ENCODE results near the gene GLB1L3.

- TF ChIP-seq, protein P1, sequence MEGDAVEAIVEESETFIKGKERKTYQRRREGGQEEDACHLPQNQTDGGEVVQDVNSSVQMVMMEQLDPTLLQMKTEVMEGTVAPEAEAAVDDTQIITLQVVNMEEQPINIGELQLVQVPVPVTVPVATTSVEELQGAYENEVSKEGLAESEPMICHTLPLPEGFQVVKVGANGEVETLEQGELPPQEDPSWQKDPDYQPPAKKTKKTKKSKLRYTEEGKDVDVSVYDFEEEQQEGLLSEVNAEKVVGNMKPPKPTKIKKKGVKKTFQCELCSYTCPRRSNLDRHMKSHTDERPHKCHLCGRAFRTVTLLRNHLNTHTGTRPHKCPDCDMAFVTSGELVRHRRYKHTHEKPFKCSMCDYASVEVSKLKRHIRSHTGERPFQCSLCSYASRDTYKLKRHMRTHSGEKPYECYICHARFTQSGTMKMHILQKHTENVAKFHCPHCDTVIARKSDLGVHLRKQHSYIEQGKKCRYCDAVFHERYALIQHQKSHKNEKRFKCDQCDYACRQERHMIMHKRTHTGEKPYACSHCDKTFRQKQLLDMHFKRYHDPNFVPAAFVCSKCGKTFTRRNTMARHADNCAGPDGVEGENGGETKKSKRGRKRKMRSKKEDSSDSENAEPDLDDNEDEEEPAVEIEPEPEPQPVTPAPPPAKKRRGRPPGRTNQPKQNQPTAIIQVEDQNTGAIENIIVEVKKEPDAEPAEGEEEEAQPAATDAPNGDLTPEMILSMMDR (IDR thresholded peaks at IDR 0.05; ENCODE audit: poor library complexity): no peak
- no peak for TF ChIP-seq EZH2 (IDR thresholded peaks at IDR 0.05; ENCODE audit: borderline replicate concordance)
- no peak for TF ChIP-seq EZH2phosphoT487 (IDR thresholded peaks at IDR 0.05; ENCODE audit: low read depth, severe bottlenecking, unreplicated experiment)
Measured at GRCh38 chr11:134340354-134340964, 64.3 kb downstream of the GLB1L3 start.

Measured in hepatocyte (in vitro differentiated cells).